WTC11 (cell line): ENCODE data around the gene PCNX1. TPM values are rescaled to one million over a fixed set of nuclear protein-coding genes. Genes with fewer than 3 reads are reported as not detected.

ENCODE experiments used
- ATAC-seq: fragments of 200-7000 bp; cut with Tn5 transposase; 2 replicates; pipeline ENCODE4 v1.10.0; 2021; ENCODE audit warnings: mild to moderate bottlenecking, moderate library complexity
- CTCF ChIA-PET: fragments of 300-600 bp; sonication (Branson Sonifier 250); formaldehyde crosslinking; loops from one replicate; lab custom pipeline; 2021; ENCODE audit warnings: antibody characterized with exemption; lab: Charles Lee
- POLR2A ChIA-PET: fragments of 350-600 bp; sonication (Branson Sonifier 250); formaldehyde crosslinking; loops from one replicate; lab custom pipeline; 2021; ENCODE audit warnings: antibody characterized with exemption; lab: Charles Lee
- DNase-seq: peaks from one replicate; pipeline ENCODE4 v3.0.0; 2021; ENCODE audit warnings: low spot score
- H3K27ac Mint-ChIP-seq: 2 replicates; pipeline ENCODE4 v1.8.0; 2021; ENCODE audit warnings: mixed read lengths
- H3K27me3 Mint-ChIP-seq: 2 replicates; pipeline ENCODE4 v1.8.0; 2021; ENCODE audit warnings: low read depth, mild to moderate bottlenecking, moderate library complexity, mixed read lengths
- H3K36me3 Mint-ChIP-seq: 2 replicates; pipeline ENCODE4 v1.8.0; 2021; ENCODE audit warnings: mixed read lengths
- H3K4me1 Mint-ChIP-seq: 2 replicates; pipeline ENCODE4 v1.8.0; 2022; ENCODE audit warnings: mixed read lengths
- H3K4me3 Mint-ChIP-seq: 2 replicates; pipeline ENCODE4 v1.8.0; 2021; ENCODE audit warnings: mild to moderate bottlenecking, moderate library complexity, mixed read lengths
- H3K9me3 Mint-ChIP-seq: 2 replicates; pipeline ENCODE4 v1.8.0; 2021; ENCODE audit warnings: mixed read lengths
- AR ChIP-seq: fragments of 250-450 bp; sonication (Bioruptor Pico); IDR thresholded peaks from 2 replicates; pipeline ENCODE4 v1.9.0; 2021; ENCODE audit warnings: mild to moderate bottlenecking
- ATF2 ChIP-seq: sonication (generic); formaldehyde crosslinking; IDR thresholded peaks from 2 replicates; pipeline ENCODE4 v1.8.1; 2022; ENCODE audit warnings: low read depth, missing genetic modification reagents, borderline replicate concordance
- ATF6 ChIP-seq: sonication (generic); formaldehyde crosslinking; IDR thresholded peaks from 2 replicates; pipeline ENCODE4 v1.8.1; 2023; ENCODE audit warnings: mild to moderate bottlenecking, missing genetic modification reagents
- CREB1 ChIP-seq: sonication (generic); formaldehyde crosslinking; IDR thresholded peaks from 2 replicates; pipeline ENCODE4 v1.8.0; 2023; ENCODE audit warnings: mild to moderate bottlenecking, missing genetic modification reagents
- EMX1 ChIP-seq: fragments of 250-450 bp; sonication (Bioruptor Pico); IDR thresholded peaks from 2 replicates; pipeline ENCODE4 v1.8.0; 2021; ENCODE audit warnings: mild to moderate bottlenecking
- FOXJ3 ChIP-seq: sonication (generic); formaldehyde crosslinking; IDR thresholded peaks from 2 replicates; pipeline ENCODE4 v1.9.0; 2021; ENCODE audit warnings: missing genetic modification reagents, mild to moderate bottlenecking, borderline replicate concordance
- FOXP1 ChIP-seq: sonication (generic); formaldehyde crosslinking; IDR thresholded peaks from 2 replicates; pipeline ENCODE4 v1.8.0; 2022; ENCODE audit warnings: missing genetic modification reagents, mild to moderate bottlenecking, moderate library complexity, borderline replicate concordance
- GRHL2 ChIP-seq: fragments of 250-450 bp; sonication (Bioruptor Pico); IDR thresholded peaks from 2 replicates; pipeline ENCODE4 v1.8.0; 2022; ENCODE audit warnings: mild to moderate bottlenecking, moderate library complexity; ENCODE audit not compliant: insufficient replicate concordance, severe bottlenecking
- IRF1 ChIP-seq: sonication (generic); formaldehyde crosslinking; IDR thresholded peaks from 2 replicates; pipeline ENCODE4 v1.8.0; 2023; ENCODE audit warnings: missing genetic modification reagents
- IRF2 ChIP-seq: sonication (generic); formaldehyde crosslinking; IDR thresholded peaks from 2 replicates; pipeline ENCODE4 v1.8.0; 2022; ENCODE audit warnings: low read depth, missing genetic modification reagents, borderline replicate concordance
- MAX ChIP-seq: sonication (generic); formaldehyde crosslinking; IDR thresholded peaks from 2 replicates; pipeline ENCODE4 v1.8.0; 2022; ENCODE audit warnings: mild to moderate bottlenecking, missing genetic modification reagents
- MLX ChIP-seq: sonication (generic); formaldehyde crosslinking; IDR thresholded peaks from 2 replicates; pipeline ENCODE4 v1.8.1; 2023; ENCODE audit warnings: mild to moderate bottlenecking, missing genetic modification reagents, moderate library complexity
- MXD4 ChIP-seq: fragments of 250-450 bp; sonication (Bioruptor Pico); IDR thresholded peaks from 2 replicates; pipeline ENCODE4 v1.8.0; 2021; ENCODE audit warnings: mild to moderate bottlenecking, moderate library complexity, borderline replicate concordance
- NR3C1 ChIP-seq: sonication (generic); formaldehyde crosslinking; conservative IDR thresholded peaks from 2 replicates; pipeline ENCODE4 v1.8.1; 2023; ENCODE audit warnings: low read depth, mild to moderate bottlenecking, missing genetic modification reagents
- OVOL2 ChIP-seq: fragments of 250-450 bp; sonication (Bioruptor Pico); IDR thresholded peaks from 2 replicates; pipeline ENCODE4 v1.9.0; 2021; ENCODE audit warnings: mild to moderate bottlenecking, borderline replicate concordance
- ZBTB43 ChIP-seq: sonication (generic); formaldehyde crosslinking; IDR thresholded peaks from 2 replicates; pipeline ENCODE4 v1.8.1; 2023; ENCODE audit warnings: mild to moderate bottlenecking, missing genetic modification reagents
- ZNF121 ChIP-seq: sonication (generic); formaldehyde crosslinking; IDR thresholded peaks from 2 replicates; pipeline ENCODE4 v1.8.0; 2023; ENCODE audit warnings: missing genetic modification reagents
- ZNF317 ChIP-seq: sonication (generic); formaldehyde crosslinking; IDR thresholded peaks from 2 replicates; pipeline ENCODE4 v1.8.1; 2023; ENCODE audit warnings: low read depth, mild to moderate bottlenecking, moderate library complexity, missing genetic modification reagents, borderline replicate concordance
- total RNA-seq: library from RNA; stranded (reverse); gene quantifications from 3 replicates; pipeline ENCODE4 v1.2.3, GENCODE V29; 2021
- TF ChIP-seq, protein P1 (sequence below): fragments of 200-600 bp; IDR thresholded peaks from 2 replicates; pipeline ENCODE4 v1.8.0; 2022; ENCODE audit warnings: antibody characterized with exemption

PCNX1 gene
- total RNA-seq, 1 experiment from 2014 or later = 46.4 TPM

- no peak for TF ChIP-seq EMX1
- Mint-ChIP-seq H3K4me3 (no peak overlapping the region), H3K9me3 (peaks cover 5% of the 10 kb centered on the region), H3K36me3 (no peaks in the 10 kb centered on the region), H3K27me3 (no peaks in the 10 kb centered on the region), H3K4me1 (peaks cover 6% of the 10 kb centered on the region; the same call in 1 of the 2 replicates), H3K27ac (no peak overlapping the region)
- no peak for DNase-seq
- ChIA-PET POLR2A (no interaction called here), CTCF (interaction anchor here (1.2 kb wide), 1 partner anchor 9 kb away, joined by 5 read pairs; the partner anchor contains the start of gene PCNX1)
- ATAC-seq = no peak
Observed at GRCh38 chr14:70898111-70898745, 9.0 kb upstream of the PCNX1 start.

DNA sequence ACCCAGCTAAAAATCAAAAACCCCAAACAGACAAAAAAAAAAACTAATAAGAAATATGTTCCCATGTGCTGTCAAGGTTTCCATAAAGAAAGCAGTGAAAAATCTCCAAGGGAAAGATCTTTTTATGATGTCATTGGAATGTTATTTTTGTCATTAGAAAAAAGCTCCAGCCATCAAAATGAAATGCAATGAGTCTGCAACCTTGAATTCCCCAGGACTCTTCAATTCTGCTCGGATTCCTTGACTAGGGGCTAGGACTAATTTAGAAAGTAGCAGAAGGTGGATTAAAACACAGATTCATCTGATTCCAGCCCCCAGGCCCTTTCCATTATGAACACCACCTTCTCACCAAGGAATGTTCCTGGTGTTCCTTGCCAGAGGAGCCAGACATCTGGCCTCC lies 6.0 kb upstream of the PCNX1 start:
- no peak for TF ChIP-seq IRF1 (CRISPR knock-in tag)
- H3K27ac Mint-ChIP-seq = no peak overlapping the region
- H3K9me3 Mint-ChIP-seq = peaks cover 2% of the 10 kb centered on the region
- CTCF ChIA-PET = interaction anchor here (1.2 kb wide), 1 partner anchor 13 kb away, joined by 4 read pairs; no protein-coding TSS in a partner anchor
- no peaks in the 10 kb centered on the region; the same call in 1 of the 2 replicates for H3K27me3 Mint-ChIP-seq
- no peak for ATAC-seq
- POLR2A ChIA-PET = no interaction called here
- H3K4me3 Mint-ChIP-seq = no peak overlapping the region
- no peaks in the 10 kb centered on the region for H3K36me3 Mint-ChIP-seq
- DNase-seq = no peak
- peaks cover 3% of the 10 kb centered on the region for H3K4me1 Mint-ChIP-seq

- Mint-ChIP-seq H3K27me3 (no peaks in the 10 kb centered on the region; the same call in 1 of the 2 replicates), H3K9me3 (no peaks in the 10 kb centered on the region), H3K4me1 (peaks cover 11% of the 10 kb centered on the region), H3K36me3 (no peaks in the 10 kb centered on the region), H3K4me3 (no peak overlapping the region), H3K27ac (no peak overlapping the region)
- POLR2A ChIA-PET = interaction anchor here (0.7 kb wide), 1 partner anchor 1296 kb away, joined by 7 read pairs; no protein-coding TSS in a partner anchor
- no peak for ATAC-seq
- CTCF ChIA-PET = interaction anchor here (1.2 kb wide), 1 partner anchor 14 kb away, joined by 4 read pairs; no protein-coding TSS in a partner anchor
- DNase-seq = no peak
- TF ChIP-seq ATF2 (CRISPR knock-in tag) (no peak), AR (CRISPR knock-in tag) (no peak), ZNF121 (CRISPR knock-in tag) (no peak), ZNF317 (CRISPR knock-in tag) (no peak), MXD4 (CRISPR knock-in tag) (no peak), ZBTB43 (CRISPR knock-in tag) (no peak), NR3C1 (CRISPR knock-in tag) (no peak), CREB1 (CRISPR knock-in tag) (no peak), ATF6 (no peak), MAX (CRISPR knock-in tag) (no peak), IRF2 (no peak), MLX (no peak), FOXP1 (CRISPR knock-in tag) (no peak), OVOL2 (CRISPR knock-in tag) (no peak), FOXJ3 (CRISPR knock-in tag) (no peak), GRHL2 (CRISPR knock-in tag) (no peak)
- TF ChIP-seq, protein P1, sequence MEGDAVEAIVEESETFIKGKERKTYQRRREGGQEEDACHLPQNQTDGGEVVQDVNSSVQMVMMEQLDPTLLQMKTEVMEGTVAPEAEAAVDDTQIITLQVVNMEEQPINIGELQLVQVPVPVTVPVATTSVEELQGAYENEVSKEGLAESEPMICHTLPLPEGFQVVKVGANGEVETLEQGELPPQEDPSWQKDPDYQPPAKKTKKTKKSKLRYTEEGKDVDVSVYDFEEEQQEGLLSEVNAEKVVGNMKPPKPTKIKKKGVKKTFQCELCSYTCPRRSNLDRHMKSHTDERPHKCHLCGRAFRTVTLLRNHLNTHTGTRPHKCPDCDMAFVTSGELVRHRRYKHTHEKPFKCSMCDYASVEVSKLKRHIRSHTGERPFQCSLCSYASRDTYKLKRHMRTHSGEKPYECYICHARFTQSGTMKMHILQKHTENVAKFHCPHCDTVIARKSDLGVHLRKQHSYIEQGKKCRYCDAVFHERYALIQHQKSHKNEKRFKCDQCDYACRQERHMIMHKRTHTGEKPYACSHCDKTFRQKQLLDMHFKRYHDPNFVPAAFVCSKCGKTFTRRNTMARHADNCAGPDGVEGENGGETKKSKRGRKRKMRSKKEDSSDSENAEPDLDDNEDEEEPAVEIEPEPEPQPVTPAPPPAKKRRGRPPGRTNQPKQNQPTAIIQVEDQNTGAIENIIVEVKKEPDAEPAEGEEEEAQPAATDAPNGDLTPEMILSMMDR = no peak
Observed at GRCh38 chr14:70902184-70902583, 5.1 kb upstream of the PCNX1 start.
